Daoy (cell line): Measurements from ENCODE around the gene ADGRG3. TPM values are rescaled to one million over a fixed set of nuclear protein-coding genes. Genes with fewer than 3 reads are reported as not detected.

Experiments used
- DNase-seq: peaks from one replicate; pipeline ENCODE4 v3.0.0-alpha.2; 2015; ENCODE audit warnings: low read depth
- total RNA-seq: library from RNA; depleted of rRNA; stranded (reverse); fragments of >200 nt; shearing (Covaris generic); gene quantifications from 2 replicates; pipeline ENCODE4 v1.2.3, GENCODE V29; 2014

Gene ADGRG3
- total RNA-seq, 1 experiment from 2014 or later: not detected

GRCh38 chr16:57679767-57680482, 11.8 kb downstream of the ADGRG3 start:
- DNase-seq: no peak

- DNase-seq: no peak
These were observed 12.8 kb downstream of the ADGRG3 start for GRCh38 chr16:57680842-57681375.

- DNase-seq: no peak
These were observed 14.0 kb downstream of the ADGRG3 start for GRCh38 chr16:57681950-57682728.

GRCh38 chr16:57682809-57683635, 14.9 kb downstream of the ADGRG3 start:
- DNase-seq: no peak

GRCh38 chr16:57683636-57684545, 15.8 kb downstream of the ADGRG3 start:
- DNase-seq: no peak

GRCh38 chr16:57684626-57685358, 16.7 kb downstream of the ADGRG3 start:
- no peak for DNase-seq

- DNase-seq: no peak
These were observed 17.5 kb downstream of the ADGRG3 start for GRCh38 chr16:57685633-57686032.

GRCh38 chr16:57686577-57686976, 18.5 kb downstream of the ADGRG3 start:
- no peak for DNase-seq

GRCh38 chr16:57687363-57687929, 19.3 kb downstream of the ADGRG3 start:
- no peak for DNase-seq

GRCh38 chr16:57688487-57688986, 20.4 kb downstream of the ADGRG3 start:
- no peak for DNase-seq

- no peak for DNase-seq
These were observed 21.1 kb downstream of the ADGRG3 start for GRCh38 chr16:57688987-57689761.

- DNase-seq: no peak
These were observed 21.9 kb downstream of the ADGRG3 start for GRCh38 chr16:57689762-57690558.

GRCh38 chr16:57690782-57691471, 22.8 kb downstream of the ADGRG3 start:
- no peak for DNase-seq

GRCh38 chr16:57692636-57693035, 24.5 kb downstream of the ADGRG3 start:
- no peak for DNase-seq

- no peak for DNase-seq
These were observed 25.4 kb downstream of the ADGRG3 start for GRCh38 chr16:57693550-57693949.

- DNase-seq: no peak
These were observed 26.2 kb downstream of the ADGRG3 start for GRCh38 chr16:57694231-57694724.
